ENCODE data around the gene TDRD15.
"Not testable (repeated sequence)": the region's sequence is repeated elsewhere in the genome, so short reads cannot be mapped to it uniquely, and the experiment has no call there.

Gene TDRD15

DNA sequence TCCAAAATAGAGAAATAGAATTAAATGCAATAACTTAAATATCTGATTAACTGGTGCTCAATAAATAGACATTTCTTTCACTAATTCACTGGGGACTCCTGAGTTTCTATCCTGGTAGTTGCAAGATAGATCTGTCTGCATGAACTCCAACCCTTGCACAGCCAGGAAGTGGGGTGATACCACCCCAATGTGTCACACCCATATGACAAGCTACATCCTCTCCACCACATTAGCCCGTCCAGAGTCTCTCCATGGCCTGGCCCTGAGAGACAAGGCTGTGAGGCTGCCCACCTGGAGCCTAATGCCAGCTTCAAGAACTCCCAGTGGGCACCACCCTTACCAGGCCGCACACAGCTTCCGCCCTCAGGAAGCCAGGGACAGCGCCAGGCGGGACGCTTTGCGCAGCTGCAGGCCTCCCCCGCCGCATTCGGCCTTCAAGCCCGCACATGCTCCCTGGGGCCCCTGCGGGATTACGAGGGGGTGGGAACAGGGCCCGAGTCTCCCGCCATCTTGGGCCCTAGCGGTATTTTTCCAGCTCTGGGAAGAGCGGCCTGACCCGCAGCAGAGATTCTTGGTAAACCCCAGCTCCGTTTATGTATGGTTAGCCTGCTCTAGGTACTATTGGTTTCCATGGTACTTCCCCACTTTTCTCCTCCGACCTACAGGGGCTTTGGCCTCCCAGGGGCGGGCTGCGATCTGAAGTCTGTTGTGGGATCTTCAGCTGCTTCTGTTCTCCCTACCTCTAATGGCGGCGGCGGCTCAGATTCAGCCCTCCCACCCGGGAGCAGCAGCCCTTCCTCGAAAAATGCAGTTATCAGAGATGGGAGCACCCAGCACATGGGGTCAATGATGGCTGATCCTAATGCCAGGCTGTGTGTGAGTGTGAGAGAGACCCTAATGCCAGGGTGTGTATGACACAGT, at the start of gene TDRD15:
Gene TDRD15, plus strand, starts transcription at position 496 of the 921 bp plus-strand sequence. CDS start 13,500 bp downstream, outside the sequence.
- no peak for DNase-seq

DNA sequence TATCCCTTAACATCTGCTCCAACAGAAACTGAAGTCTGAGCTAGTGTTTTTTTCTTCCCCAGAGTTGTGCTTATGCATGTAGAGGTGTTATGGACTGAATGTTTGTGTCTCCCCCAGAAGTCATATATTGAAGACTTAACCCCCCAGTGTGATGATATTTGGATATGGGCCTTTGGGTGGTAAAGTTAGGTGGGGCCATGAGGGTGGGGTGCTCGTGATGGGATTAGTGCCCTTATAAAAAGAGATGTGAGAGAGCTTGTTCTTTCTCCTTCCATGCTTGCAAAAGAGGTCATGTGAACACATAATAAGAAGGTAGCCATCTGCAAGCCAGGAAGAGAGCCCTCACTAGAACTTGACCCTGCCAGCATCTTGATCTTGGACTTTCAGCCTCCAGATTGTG, 45.5 kb upstream of the TDRD15 start:
- DNase-seq: no peak

DNA sequence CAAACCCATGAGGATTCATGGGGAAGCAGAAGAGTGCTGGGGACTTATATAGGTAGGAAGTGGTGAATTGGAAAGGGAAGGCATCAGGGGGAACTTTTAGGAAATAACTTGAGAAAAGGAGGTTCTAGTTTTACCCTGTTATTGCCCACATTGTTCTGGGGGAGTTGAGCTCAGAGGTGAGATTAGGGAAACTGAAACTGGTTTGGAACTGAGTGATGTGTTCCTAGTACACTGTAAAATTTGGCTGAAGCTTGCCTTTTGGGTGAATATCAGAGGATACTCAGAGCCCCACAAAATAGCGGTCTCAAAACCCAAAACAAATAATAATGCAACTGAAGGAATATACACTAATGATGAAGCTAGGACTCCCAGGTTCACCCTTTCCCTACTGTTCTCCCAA, 40.3 kb upstream of the TDRD15 start:
- DNase-seq: no peak

DNA sequence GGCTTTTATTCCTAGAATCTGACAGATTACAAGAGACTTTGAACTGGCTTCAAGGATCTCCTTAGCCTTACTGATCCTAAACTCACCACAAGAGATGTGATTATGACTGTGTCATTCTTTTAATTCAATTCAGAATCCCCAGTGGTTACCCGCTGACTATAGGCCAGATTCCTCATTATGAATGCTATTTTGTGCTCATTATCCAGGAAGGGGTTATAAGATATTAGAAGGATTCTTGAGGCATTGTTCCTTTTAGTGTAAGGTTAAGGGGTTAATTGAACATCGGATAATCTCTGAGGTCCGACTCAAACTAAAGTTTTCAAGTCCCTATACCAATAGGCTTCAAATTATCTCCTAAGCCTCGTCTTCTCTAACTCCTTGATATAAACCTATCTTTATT, 39.4 kb upstream of the TDRD15 start:
- no peak for DNase-seq

DNA sequence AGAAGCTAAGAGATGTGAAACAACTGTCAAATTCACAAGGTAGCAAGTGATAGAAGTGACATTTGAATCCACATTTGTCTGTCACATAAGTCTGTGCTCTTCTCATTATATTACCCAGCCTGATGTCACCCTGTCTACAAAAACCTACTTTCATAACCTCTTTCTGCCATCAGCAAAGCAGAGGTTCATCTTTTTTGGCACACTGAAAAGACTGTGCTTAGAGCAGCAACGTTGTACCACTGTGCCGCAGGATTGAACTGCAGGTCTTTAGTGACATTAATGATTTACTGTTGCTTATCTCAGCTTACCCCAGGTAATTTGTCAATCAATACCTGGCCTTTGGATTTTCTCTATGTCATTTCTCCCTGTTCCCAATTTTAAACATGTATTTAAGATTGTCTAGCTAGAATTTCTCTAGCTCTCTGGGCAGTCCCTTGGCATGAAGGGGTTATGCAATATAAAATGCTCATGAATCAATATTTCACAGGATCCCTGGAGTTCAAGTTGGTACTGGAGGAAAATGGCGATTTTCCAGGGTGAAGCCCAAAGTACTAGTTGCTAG, 31.4 kb upstream of the TDRD15 start:
- DNase-seq: no peak

DNA sequence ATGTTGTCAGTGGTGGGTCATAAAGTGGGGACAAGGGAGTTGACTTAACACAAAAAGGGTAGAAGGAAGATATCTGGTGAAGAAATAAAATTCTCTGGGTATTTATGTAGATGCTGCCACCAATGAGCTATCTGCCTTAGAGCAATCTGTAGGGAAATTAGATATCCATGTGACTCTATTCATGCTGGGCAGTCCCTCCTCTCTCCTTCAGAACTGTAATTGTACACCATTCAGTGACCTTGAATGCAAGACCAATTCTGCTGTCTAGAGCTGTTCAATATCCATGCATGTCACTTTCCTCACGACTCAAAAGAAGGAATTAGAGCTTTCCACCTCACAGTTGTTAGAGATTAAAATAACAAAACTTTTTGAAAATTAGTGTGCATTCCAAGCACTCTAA, 28.6 kb upstream of the TDRD15 start:
- no peak for DNase-seq

DNA sequence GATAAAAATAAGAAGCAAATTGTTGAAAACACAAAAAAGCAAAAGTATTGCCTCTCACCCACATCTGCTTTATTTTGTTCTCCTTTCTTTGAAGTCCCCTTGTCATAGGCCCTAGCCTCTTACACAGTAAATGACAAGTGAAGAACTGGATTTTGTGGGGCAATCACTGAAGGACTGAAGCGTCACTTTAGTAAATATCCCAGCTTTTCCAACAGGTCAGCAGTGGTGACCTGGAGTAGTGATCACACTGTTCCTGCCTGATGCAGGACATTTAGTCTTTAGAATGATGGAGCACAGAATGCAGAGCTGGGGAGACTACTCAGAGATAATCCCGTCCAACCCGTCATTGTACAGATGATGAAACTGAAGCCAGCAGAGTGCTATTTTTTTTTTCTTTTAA, 28.1 kb upstream of the TDRD15 start:
- no peak for DNase-seq

DNA sequence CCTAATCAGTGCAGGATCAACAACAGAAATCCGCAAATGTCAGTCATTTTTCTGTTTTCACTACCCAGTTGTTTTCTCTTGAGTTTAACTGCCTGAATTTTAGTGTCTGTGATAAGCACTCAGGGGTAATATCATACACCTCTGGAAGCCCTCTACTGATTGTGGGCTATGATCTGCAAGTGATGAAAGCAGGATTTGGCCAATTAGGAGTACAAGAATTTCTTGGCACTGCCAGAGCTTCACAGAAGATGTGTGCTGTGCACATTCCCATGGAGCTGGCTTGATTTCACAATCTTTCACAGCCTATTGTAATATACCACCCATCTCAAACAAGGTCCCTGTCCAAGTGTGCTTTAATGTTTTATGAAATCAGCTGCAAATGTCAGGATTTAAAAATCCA, 27.3 kb upstream of the TDRD15 start:
- DNase-seq: no peak

DNA sequence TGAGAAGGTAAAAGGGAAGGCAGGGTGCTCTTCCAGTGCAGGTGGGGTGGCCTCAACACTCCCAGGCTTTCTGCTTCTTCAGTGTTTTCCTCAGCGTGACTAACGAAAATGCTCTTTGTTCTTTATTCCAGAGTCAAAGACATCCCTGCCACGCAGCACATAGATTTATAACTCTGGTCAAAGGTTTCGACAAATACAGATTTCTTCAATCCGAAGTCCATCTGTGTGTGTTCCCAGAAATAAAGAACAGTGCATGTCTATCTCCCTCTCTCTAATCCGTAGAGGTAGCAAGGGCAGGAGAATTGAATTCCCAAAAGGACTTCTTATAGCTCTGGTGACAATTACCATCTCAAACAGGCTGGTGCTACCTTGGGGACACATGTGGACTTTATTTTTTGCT, 26.4 kb upstream of the TDRD15 start:
- no peak for DNase-seq

DNA sequence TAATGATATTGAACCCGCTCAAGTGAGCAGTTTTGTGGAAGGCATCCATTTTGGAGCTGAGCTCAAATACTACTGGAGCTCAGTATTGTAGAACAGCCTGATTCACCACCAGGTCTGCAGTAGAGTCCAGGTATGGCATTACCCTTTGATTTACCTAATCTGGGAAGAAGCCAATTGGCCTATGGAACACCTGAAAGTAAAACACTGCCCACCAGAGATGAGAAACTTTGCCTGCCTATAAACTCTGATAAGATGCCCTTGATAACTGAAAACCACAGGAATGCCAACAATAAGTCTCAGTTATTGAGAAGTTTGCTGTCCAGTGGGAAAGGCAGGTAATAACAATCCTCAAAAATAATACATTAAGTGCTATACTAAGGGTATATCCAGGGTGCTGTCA, 25.5 kb upstream of the TDRD15 start:
- DNase-seq: no peak

DNA sequence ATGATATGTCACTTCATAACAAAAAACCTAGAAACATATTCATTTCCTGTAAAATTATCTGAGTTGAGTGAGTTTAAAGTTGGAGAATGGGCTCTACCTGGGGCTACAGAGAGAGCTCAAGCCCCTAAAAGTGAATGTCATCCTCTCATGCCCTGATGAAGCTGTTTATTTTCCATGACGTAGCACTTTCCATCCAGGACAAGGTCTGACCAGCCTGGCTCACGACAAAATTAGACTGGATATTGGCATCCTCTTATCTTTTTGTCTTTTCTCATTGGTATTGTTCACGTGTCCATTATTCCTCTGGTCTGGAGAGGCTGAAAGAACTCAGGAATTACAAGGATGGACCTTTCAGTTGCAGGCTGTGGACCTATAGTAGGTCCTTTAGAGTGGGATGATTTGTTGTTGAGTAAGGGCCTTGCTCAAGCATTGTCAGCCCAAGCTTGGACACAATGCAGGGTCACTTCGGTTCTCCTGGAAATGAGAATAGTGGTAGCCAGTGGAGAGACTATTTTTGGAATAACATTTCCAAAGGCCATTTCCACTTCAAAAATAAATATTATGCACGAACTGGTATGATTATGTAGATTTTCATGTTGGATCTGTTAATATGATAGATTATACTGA, 24.4 kb upstream of the TDRD15 start:
- DNase-seq: no peak

DNA sequence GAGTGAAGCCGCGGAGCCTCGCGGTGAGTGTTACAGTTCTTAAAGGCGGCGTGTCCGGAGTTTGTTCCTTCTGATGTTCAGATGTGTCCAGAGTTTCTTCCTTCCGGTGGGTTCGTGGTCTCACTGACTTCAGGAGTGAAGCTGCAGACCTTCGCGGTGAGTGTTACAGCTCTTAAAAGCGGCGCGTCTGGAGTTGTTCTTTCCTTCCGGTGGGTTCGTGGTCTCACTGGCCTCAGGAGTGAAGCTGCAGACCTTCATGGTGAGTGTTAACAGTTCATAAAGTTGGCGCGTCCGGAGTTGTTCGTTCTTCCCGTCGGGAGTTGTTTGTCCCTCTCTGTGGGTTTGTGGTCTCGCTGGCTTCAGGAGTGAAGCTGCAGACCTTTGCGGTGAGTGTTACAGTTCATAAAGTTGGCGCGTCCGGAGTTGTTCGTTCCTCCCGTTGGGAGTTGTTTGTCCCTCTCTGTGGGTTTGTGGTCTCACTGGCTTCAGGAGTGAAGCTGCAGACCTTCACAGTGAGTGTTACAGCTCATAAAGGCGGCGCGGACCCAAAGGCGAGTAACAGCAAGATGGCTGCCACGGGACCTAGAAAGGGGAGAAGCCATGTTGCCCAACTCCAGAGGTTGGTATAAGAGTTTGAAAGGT, 22.1 kb upstream of the TDRD15 start:
- not testable (repeated sequence) for DNase-seq

DNA sequence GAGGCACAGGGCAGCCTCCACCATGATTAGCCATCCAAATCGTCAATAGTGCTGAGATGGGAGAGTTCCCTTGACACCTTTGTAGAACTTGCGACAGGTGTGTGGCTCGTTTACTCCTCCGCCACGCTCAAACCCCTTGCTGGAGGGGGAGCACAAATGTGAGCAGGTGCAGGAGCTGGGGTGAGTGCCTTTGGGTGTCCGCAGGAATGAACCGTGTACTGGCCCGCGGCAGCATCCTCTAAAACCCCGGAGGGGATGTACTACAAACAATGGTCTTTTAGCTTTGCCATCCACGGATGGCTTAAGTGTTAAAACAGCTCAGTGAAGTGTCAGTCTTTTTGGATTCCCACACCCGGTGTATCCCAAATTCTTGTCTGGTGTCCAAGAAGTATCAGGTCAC, 21.4 kb upstream of the TDRD15 start:
- DNase-seq: no peak

DNA sequence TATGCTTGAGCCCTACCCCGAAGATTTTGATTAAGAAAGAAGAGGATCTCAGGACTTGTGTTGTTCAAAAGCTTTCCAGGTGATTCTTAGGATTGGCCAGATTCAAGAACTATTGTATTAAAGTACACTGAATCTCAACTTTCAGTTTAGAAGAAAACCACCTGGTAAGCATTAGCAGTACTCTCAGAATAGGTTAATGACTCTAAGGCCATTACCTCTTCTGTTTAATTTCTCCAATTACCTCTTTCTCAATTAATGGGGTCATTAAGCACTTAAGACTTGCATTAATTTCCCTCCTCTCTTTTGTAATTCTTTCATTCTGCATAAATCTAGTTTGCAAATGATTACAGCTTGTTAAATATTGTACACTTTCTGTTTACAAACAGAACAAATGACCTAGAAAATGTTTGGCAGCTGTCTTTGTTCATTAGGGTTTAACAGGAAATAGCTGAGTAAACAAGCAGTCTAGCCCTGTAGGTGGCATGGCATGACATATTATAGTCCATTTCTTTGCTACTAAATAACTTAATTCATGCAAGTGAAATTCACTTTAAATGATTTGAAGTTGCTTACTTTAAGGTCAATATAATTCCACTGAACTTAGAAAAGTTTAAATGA, 20.4 kb upstream of the TDRD15 start:
- no peak for DNase-seq

DNA sequence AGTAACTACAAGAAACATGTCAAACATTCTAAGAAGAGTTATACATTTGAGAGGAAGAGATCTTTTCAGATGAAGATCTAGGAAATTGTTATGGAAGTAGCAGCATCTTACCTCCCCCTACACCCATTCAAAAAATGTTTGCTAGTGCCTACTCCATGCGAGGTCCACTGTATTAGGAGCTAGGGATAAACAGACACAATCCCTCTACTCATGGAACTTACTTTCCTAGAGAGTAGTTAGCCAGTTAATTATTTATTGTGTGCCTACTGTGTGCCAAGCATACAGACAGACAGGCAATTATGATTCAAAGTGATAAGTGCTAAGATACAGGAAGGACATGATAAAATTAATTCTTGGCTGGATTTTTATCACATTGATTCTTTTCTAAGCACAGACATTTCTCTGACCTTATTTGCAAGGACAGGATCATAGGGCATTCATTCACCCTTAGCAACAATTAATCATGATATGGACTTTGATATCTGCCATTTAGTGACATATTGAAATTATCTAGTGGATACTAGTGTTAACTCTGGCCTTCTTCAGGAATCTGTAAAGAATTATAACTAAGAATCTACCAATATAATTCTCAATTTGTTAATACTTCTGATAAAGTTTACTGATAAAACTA, 19.6 kb upstream of the TDRD15 start:
- no peak for DNase-seq

DNA sequence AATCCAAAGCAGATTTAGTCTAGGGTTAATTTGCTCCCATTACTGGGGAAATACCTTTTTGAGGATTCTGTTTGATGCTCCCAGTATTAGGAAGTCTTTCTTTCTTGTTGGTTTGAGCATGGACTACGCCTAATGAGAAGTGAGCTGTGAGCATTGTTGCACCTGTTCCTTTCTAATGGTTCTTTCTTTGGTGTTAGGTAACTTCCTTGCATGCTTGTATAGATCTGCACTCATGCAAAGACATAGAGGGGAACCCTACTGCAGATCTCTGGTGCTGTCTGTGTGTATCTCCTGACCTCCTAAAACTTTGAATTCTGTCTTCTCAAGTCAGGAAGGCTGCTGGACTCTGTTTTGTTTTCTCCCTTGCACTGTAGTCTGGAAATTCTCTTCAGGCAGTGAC, 12.8 kb upstream of the TDRD15 start:
- DNase-seq: no peak

DNA sequence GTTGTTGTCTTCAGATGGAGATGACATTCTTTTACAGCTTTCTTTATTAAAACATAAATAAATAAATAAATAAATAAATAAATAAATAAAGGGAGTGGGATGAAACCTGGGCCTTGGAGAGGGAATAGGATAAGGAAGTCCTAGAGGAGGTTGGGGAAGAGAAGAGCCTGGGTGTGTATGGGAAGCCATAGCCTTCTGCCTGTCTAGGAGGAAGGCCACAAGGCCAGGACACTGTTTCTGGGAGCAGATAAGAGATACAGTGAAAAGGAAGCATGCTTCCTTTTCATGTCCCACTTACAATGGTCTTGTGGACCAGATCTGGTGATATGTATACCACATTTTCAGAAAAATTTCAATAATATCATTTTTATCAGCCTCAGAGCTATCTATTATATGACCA, 6.1 kb upstream of the TDRD15 start:
- no peak for DNase-seq

DNA sequence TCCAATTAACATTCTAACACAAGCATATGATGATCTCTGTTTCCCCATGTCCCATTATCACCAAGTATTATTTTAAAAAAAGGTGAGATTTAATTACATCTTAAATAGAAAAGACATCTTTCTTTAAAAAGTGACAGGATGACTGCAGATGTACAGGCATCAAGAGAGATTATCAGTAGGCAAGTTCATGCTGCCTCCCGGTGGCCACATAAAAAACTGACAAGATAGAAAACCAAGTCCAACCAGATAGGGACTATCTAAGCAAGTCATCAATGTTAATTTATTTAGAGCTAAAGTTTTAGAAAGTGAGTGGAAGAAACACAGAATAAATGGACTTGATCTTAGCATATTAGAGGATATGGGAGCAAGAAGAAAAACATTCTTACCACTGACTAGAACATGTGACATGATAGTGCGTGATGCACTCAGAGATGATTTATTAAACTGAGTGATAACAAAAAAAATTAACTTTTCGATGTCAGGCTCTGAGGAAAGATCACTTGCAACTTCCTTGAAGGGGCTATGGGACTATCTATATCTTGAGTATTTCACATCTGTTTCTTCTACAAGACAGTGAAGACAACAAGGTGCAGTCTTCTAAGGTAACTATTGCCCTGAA, 5.4 kb upstream of the TDRD15 start:
- no peak for DNase-seq

DNA sequence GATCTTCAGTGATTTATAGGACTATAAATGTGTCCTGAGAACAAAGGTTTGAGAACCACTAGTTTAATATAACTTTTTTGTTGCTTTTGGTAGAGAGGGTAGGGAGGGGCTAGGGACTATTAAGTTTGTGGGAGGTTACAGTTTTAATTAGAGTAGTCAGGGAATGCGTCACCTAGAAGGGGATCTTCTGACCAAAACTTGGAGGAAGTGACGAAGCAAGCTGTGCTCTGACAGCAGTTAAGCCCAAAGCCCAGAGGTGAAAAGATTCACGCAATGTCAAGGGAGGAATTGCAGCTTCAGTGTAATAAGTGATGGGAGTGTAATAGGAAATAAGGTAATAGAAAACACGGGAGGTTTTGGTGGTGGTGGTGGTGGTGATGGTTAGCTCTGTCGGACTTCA, 8.1 kb downstream of the TDRD15 start:
- DNase-seq: no peak

DNA sequence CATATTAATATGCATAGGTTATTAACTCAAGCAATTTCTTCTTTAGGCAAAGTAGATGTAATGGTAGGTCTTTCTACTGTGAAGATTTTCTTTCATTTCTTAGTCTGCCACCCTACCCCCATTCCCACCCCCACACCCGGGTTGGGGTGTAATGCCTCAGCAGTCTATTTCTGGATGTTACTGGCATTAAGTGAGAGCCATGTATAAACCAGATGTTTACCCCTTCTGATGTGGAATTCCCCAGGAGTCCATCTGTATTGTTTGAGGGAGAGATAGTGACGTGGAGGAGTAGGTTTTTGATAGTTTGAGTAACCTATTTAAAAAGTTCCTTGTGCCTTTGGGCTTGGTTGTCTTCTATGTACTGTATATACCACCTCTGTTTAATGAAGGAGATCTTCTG, 11.8 kb downstream of the TDRD15 start:
- DNase-seq: no peak

DNA sequence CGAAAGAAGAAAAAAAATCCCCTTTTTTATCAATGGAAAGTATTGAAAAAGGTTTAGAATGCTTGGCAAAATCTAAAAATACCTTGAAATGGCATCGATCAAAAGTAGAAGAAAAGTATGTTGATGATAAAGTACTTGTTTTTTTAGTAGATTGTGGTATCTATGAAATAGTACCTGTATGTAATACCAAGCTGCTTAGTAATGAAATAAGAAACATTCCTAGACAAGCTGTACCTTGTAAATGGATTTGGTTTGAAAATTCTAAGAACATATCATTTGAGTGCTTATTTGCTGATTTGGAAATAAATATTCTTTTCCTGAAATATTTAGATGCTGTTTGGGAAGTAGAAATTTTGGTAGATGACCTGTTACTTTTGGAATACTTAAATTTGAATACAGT, 18.4 kb downstream of the TDRD15 start:
- DNase-seq: no peak

DNA sequence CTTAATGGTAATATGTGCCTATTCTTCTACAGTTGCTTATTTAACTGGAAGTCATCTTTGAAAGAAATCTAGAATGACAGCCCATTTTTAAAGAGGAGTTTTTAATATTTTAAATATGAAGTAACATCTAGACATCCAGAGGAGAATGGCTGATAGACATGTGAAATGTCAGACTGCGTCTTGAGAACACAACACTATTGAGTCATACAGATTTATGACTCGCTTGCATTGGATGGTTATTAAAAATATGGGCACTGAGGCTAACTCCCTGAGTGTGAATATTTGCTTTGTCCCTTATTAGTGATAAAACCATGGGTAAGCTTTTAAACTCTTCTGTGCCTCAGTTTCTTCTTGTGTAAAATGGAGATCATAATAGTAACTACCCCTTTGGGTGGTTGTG, 22.9 kb downstream of the TDRD15 start:
- DNase-seq: no peak
